ENCODE data around the gene ABCD2.
"Not testable (repeated sequence)": the region's sequence is repeated elsewhere in the genome, so short reads cannot be mapped to it uniquely, and the experiment has no call there.

- not testable (repeated sequence) for TF ChIP-seq POLR2A, CTCF (IDR thresholded peaks at IDR 0.05)
These were observed 97.4 kb downstream of the ABCD2 start for GRCh38 chr12:39522167-39522566.

Data from ovary (tissue), 3 donors.